ENCODE measurements around the gene TMPRSS11E.
A peak's percentile ranks its signal among the peaks of the same experiment; 100 is the strongest.

TMPRSS11E gene

DNA sequence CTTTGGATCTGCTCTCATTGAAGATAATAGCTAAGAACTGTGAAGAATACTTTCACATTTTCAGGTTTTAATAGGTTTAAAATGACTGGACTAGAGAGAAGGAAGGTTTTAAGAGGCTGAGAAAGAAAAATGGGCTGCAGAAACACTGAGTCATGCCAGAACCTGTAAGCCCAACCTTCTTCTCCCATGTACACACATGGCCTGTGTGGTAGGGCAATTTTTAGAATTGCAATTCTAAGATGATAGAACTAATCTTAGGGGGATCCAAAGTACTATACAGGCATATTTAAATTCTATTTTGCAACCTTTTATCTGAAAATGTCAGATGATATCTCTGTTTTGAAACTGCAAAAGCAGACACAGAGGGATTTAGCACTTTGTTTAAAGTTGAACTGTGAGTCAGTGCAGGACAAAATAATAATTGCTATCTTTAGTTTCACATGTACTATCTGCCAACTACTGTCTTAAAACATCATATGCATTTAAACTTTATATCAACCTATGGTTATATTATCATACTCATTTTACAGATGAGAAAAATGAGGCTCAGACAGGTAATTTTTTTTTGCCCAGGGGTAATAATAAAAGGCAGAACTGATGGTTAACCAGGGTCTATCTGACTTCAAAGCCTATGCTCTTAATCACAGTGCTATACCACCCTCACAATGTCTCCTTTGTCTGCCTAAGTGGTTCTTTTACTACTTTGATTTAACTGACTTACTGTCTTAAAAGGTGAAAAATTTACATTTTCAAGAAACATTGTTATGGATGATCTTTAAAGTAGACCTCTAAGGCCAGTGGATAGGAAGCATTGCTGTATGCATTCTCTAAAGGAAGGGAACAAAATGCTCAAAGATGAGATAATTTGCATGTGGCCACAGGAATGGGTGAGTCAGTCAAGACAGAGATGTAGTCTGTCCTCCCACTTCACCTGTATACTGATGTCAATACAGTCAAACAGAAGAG lies 4.3 kb downstream of the TMPRSS11E start:
- FAIRE-seq (peak; percentile 68), DNase-seq (ENCODE audit: insufficient read length, low spot score) (no peak)
- TF ChIP-seq SPI1 (IDR thresholded peaks at IDR 0.05; ENCODE audit: low read depth, low read length) (no peak), POU2F2 (IDR thresholded peaks at IDR 0.05; ENCODE audit: low read depth, low read length) (no peak), POLR2A (IDR thresholded peaks at IDR 0.05; ENCODE audit: low read depth, low read length) (no peak), PAX5 (IDR thresholded peaks at IDR 0.05; ENCODE audit: insufficient read depth, low read length, severe bottlenecking) (no peak), TAF1 (IDR thresholded peaks at IDR 0.05; ENCODE audit: low read depth, low read length) (no peak), POLR2AphosphoS5 (IDR thresholded peaks at IDR 0.05; ENCODE audit: low read depth, low read length) (no peak)

DNA sequence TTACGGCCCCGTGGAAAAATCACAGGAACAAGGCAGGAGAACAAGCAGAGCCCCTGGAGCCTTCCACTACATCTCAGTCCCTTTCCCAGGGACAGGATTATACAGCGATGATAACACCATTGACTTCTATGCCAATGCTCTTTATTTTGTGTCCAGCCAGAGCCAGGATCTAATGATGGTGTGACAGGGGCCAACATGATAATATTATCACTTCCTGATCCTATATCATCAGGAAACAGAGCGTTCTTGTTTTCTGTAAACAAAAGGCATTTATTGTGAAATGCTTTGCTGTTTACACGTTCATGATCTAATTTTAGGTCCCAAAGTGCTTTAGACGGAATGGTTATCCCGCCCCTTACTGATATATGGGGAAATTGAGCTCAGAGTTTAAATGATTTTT lies 12.8 kb downstream of the TMPRSS11E start:
- TF ChIP-seq POLR2A (IDR thresholded peaks at IDR 0.05; ENCODE audit: low read depth, low read length): no peak
- FAIRE-seq (no peak), DNase-seq (ENCODE audit: insufficient read length, low spot score) (no peak)

DNA sequence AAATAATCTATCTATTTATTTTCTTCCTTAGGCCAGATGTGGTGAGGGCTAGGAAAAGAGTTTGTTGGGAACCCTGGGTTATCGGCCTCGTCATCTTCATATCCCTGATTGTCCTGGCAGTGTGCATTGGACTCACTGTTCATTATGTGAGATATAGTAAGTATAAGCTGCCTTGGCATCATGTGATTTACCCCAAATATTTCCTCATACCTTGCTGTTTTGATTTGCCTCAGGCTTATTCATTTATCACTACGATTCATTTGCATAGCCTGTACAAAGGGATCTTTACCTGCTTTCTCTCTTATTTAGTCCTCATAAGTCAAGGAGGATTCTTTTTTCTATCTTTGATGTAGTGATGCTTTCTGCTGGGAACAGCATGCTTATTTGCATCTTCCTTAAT lies 14.5 kb downstream of the TMPRSS11E start:
- TF ChIP-seq SPI1 (IDR thresholded peaks at IDR 0.05; ENCODE audit: low read depth, low read length) (no peak), TAF1 (IDR thresholded peaks at IDR 0.05; ENCODE audit: low read depth, low read length) (no peak), POU2F2 (IDR thresholded peaks at IDR 0.05; ENCODE audit: low read depth, low read length) (no peak), POLR2A (IDR thresholded peaks at IDR 0.05; ENCODE audit: low read depth, low read length) (no peak), PAX5 (IDR thresholded peaks at IDR 0.05; ENCODE audit: insufficient read depth, low read length, severe bottlenecking) (no peak), POLR2AphosphoS5 (IDR thresholded peaks at IDR 0.05; ENCODE audit: low read depth, low read length) (no peak)
- FAIRE-seq: no peak
- DNase-seq (ENCODE audit: insufficient read length, low spot score): no peak

DNA sequence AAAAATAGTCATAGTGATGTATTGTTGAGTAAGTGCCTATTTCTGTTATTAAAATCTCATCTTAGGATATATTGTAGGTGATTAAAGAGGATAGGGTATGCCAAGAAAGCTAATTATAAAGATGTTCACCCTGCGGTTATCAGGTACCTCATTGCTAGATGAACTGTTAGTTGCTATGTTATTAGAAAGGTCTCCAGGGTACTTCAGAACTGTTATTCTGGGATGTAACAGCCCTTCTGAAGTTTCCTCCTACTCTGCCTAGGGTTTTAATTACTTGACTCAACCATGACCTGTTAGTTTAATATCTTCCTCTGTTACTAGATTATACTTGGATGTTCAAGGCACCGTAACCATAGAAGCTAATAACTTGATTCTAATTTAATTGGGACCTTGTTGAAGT lies 15.4 kb downstream of the TMPRSS11E start:
- TF ChIP-seq PAX5 (IDR thresholded peaks at IDR 0.05; ENCODE audit: insufficient read depth, low read length, severe bottlenecking): no peak
- no peak for TF ChIP-seq TAF1 (IDR thresholded peaks at IDR 0.05; ENCODE audit: low read depth, low read length)
- TF ChIP-seq POLR2AphosphoS5 (IDR thresholded peaks at IDR 0.05; ENCODE audit: low read depth, low read length): no peak
- no peak for TF ChIP-seq SPI1 (IDR thresholded peaks at IDR 0.05; ENCODE audit: low read depth, low read length)
- TF ChIP-seq POU2F2 (IDR thresholded peaks at IDR 0.05; ENCODE audit: low read depth, low read length): no peak
- no peak for TF ChIP-seq POLR2A (IDR thresholded peaks at IDR 0.05; ENCODE audit: low read depth, low read length)
- no peak for FAIRE-seq
- no peak for DNase-seq (ENCODE audit: insufficient read length, low spot score)

DNA sequence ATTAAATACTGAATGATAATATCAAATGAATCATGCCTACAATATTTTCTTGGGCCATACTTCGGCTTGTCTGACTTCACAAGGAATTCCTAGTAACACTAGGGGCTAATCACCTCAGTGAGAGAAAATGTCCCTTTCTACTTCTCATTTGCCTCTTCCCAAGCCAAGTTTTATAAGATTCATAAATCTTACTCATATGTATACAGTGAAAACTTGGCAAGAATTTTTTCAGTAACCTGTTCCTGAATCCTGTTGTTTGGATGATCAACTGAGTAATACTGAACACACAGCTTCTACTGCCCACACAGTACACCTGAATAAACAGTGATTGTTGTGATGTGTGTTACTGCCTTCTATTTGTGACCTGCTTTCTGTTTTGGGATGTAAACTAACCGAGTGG lies 16.5 kb downstream of the TMPRSS11E start:
- no peak for TF ChIP-seq POLR2A (IDR thresholded peaks at IDR 0.05; ENCODE audit: low read depth, low read length)
- no peak for TF ChIP-seq PAX5 (IDR thresholded peaks at IDR 0.05; ENCODE audit: insufficient read depth, low read length, severe bottlenecking)
- TF ChIP-seq SPI1 (IDR thresholded peaks at IDR 0.05; ENCODE audit: low read depth, low read length): no peak
- no peak for TF ChIP-seq POU2F2 (IDR thresholded peaks at IDR 0.05; ENCODE audit: low read depth, low read length)
- no peak for TF ChIP-seq POLR2AphosphoS5 (IDR thresholded peaks at IDR 0.05; ENCODE audit: low read depth, low read length)
- TF ChIP-seq TAF1 (IDR thresholded peaks at IDR 0.05; ENCODE audit: low read depth, low read length): no peak
- DNase-seq (ENCODE audit: insufficient read length, low spot score) (no peak), FAIRE-seq (no peak)

DNA sequence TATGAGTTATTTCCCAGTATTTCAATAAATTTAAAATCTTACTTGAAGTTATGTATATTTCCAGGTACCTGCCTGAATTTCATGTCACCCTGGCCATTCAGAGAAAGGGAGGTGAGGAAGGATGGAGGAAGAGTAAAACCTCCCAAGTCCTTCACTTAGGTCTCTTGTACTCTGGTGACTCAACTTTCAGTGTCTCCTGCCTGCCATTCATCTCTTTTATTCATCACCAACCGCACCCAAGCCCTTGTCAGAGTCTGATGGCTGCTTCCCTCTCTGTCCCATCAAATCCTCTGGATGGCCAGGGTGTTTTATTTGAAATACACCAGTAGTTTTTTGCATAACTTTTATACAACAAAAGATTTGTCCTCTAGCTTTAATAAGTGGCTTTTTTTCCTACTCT lies 17.8 kb downstream of the TMPRSS11E start:
- no peak for FAIRE-seq
- no peak for DNase-seq (ENCODE audit: insufficient read length, low spot score)
- TF ChIP-seq POU2F2 (IDR thresholded peaks at IDR 0.05; ENCODE audit: low read depth, low read length) (no peak), SPI1 (IDR thresholded peaks at IDR 0.05; ENCODE audit: low read depth, low read length) (no peak), POLR2AphosphoS5 (IDR thresholded peaks at IDR 0.05; ENCODE audit: low read depth, low read length) (no peak), POLR2A (IDR thresholded peaks at IDR 0.05; ENCODE audit: low read depth, low read length) (no peak), PAX5 (IDR thresholded peaks at IDR 0.05; ENCODE audit: insufficient read depth, low read length, severe bottlenecking) (no peak)

DNA sequence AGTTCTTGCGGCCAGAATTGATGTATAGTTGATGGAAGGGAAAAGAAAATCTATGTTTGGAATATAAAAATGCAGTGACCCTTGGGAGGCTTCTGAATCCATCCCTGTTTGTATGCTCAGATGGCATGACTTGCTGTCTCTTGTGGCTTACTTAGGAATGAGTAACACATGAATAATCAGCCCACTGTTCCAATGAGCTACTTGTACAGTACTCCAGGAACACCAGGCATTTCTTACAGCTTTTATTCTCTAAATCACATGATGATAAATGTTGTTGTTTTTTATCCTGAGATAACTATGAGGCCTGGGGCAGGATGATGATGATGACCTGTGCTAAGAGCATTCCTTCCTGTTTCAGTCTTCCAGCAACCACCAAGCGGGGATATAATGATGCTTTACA lies 18.9 kb downstream of the TMPRSS11E start:
- DNase-seq (ENCODE audit: insufficient read length, low spot score) (no peak), FAIRE-seq (no peak)
- no peak for TF ChIP-seq SPI1 (IDR thresholded peaks at IDR 0.05; ENCODE audit: low read depth, low read length)

DNA sequence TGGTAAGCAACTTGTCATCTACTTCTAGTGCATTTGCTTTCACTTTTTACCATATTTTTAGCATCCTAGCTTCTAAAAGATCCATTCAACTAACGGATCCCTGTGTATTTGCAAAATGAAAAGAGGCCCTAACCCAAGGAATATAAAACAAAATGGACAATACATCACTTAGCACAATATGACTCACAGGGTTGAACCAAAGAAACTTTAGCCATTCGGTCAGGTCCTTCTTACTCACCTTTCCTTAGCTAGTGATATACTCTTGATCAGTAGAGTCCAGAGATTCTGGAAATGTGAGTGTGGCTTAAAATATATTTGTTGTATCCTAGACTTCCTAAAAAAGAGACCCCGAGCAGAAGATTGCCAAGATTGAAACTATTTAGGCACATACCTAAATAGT lies 19.5 kb downstream of the TMPRSS11E start:
- FAIRE-seq (no peak), DNase-seq (ENCODE audit: insufficient read length, low spot score) (no peak)
- TF ChIP-seq POLR2AphosphoS5 (IDR thresholded peaks at IDR 0.05; ENCODE audit: low read depth, low read length) (no peak), PAX5 (IDR thresholded peaks at IDR 0.05; ENCODE audit: insufficient read depth, low read length, severe bottlenecking) (no peak), POLR2A (IDR thresholded peaks at IDR 0.05; ENCODE audit: low read depth, low read length) (no peak), SPI1 (IDR thresholded peaks at IDR 0.05; ENCODE audit: low read depth, low read length) (no peak), POU2F2 (IDR thresholded peaks at IDR 0.05; ENCODE audit: low read depth, low read length) (no peak), TAF1 (IDR thresholded peaks at IDR 0.05; ENCODE audit: low read depth, low read length) (no peak)

DNA sequence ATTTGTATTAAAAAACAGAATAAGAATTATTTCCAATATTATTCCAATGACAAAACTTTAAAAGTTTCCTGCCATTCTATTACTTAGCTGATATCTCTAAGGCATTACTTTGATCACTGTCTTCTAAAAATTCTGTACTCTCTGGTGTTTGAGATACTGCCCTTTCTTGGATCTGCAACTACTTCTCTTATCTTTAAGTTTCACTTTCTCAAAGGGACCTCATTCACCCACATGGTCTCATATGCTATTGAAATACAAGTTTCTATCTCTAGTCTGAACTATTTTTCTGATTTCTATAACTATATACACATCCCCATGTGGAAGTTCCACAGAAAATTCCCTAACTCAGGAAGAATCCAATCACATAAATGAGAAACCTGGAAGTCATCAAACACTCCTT lies 22.2 kb downstream of the TMPRSS11E start:
- TF ChIP-seq POLR2A (IDR thresholded peaks at IDR 0.05; ENCODE audit: low read depth, low read length) (no peak), PAX5 (IDR thresholded peaks at IDR 0.05; ENCODE audit: insufficient read depth, low read length, severe bottlenecking) (no peak), POLR2AphosphoS5 (IDR thresholded peaks at IDR 0.05; ENCODE audit: low read depth, low read length) (no peak), SPI1 (IDR thresholded peaks at IDR 0.05; ENCODE audit: low read depth, low read length) (no peak), TAF1 (IDR thresholded peaks at IDR 0.05; ENCODE audit: low read depth, low read length) (no peak), POU2F2 (IDR thresholded peaks at IDR 0.05; ENCODE audit: low read depth, low read length) (no peak)
- DNase-seq (ENCODE audit: insufficient read length, low spot score) (no peak), FAIRE-seq (no peak)

DNA sequence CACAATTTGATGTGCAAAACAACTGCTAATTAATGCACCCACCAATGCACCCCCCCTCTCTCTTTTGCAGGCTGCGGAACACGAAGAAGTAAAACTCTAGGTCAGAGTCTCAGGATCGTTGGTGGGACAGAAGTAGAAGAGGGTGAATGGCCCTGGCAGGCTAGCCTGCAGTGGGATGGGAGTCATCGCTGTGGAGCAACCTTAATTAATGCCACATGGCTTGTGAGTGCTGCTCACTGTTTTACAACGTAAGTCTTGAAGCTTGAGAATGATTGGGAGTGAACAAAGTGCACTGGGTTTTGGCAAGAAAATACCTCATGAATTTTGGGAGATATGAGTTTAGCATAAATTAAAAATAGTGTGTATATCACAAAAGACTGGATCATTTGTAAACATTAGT lies 28.9 kb downstream of the TMPRSS11E start:
- TF ChIP-seq POU2F2 (IDR thresholded peaks at IDR 0.05; ENCODE audit: low read depth, low read length): no peak
- TF ChIP-seq SPI1 (IDR thresholded peaks at IDR 0.05; ENCODE audit: low read depth, low read length): no peak
- no peak for TF ChIP-seq POLR2AphosphoS5 (IDR thresholded peaks at IDR 0.05; ENCODE audit: low read depth, low read length)
- no peak for TF ChIP-seq TAF1 (IDR thresholded peaks at IDR 0.05; ENCODE audit: low read depth, low read length)
- TF ChIP-seq PAX5 (IDR thresholded peaks at IDR 0.05; ENCODE audit: insufficient read depth, low read length, severe bottlenecking): no peak
- TF ChIP-seq POLR2A (IDR thresholded peaks at IDR 0.05; ENCODE audit: low read depth, low read length): no peak
- FAIRE-seq: no peak
- no peak for DNase-seq (ENCODE audit: insufficient read length, low spot score)

Measured in GM12891 (cell line).